Heart right ventricle (tissue), 16 donors: ENCODE data around the gene CYTL1. TPM values are rescaled to one million over a fixed set of nuclear protein-coding genes. Genes with fewer than 3 reads are reported as not detected.

ENCODE experiments used
- ATAC-seq, 8 donors: fragments of 200-7000 bp; cut with Tn5 transposase; one replicate each; pipeline ENCODE4 v1.9.1; 2020; ENCODE audit warnings: mild to moderate bottlenecking in 8 of 8, moderate library complexity in 8 of 8, moderate number of reproducible peaks in 1 of 8
- DNase-seq, 2 donors: peaks; one replicate each; pipeline ENCODE4 v3.0.0-alpha.2; 2020
- H3K27ac ChIP-seq, 10 donors: fragments of 200-600 bp; sonication (generic) in 2 of 10; one replicate each; pipeline versions ENCODE4 v1.5.0 to v1.8.0; 2020 to 2022; ENCODE audit warnings: mild to moderate bottlenecking in 3 of 10
- H3K27me3 ChIP-seq, 7 donors: fragments of 200-600 bp; one replicate each; pipeline ENCODE4 v1.8.0; 2021 to 2022; ENCODE audit warnings: mild to moderate bottlenecking in 2 of 7
- H3K36me3 ChIP-seq, 9 donors: fragments of 200-600 bp; sonication (generic) in 1 of 9; one replicate each; pipeline versions ENCODE4 v1.5.0 to v1.8.0; 2020 to 2022; ENCODE audit warnings: mild to moderate bottlenecking in 2 of 9
- H3K4me1 ChIP-seq, 9 donors: fragments of 200-600 bp; sonication (generic) in 1 of 9; one replicate each; pipeline versions ENCODE4 v1.5.0 to v1.8.0; 2020 to 2022; ENCODE audit warnings: mild to moderate bottlenecking in 4 of 9
- H3K4me3 ChIP-seq, 10 donors: fragments of 200-600 bp; sonication (generic) in 2 of 10; one replicate each; pipeline versions ENCODE4 v1.5.0 to v1.8.0; 2020 to 2022; ENCODE audit warnings: mild to moderate bottlenecking in 7 of 10, moderate library complexity in 2 of 10
- H3K9me3 ChIP-seq, 11 donors: fragments of 200-600 bp in 10 of 11; sonication (generic) in 2 of 11; one replicate each; pipeline versions ENCODE4 v1.5.0 to v1.8.0; 2013 to 2022; ENCODE audit warnings: mild to moderate bottlenecking in 2 of 11, control low read depth in 1 of 11, moderate library complexity in 1 of 11
- WGBS, 2 donors: extraction: QIAGEN DNeasy Blood & Tissue Kit; methylation state at CpG; one replicate each; pipeline ENCODE4 v1.1.7; 2013; ENCODE audit warnings: inconsistent platforms in 1 of 2; 5-methylcytosine and 5-hydroxymethylcytosine counted together
- intact Hi-C, 10 donors: fragments of 100-400 bp; cut with DNase I; formaldehyde crosslinking; loops; one replicate each; pipeline versions ENCODE4 v1.11.1 to v1.14.2; 2022
- polyA plus RNA-seq, 2 donors: library from polyadenylated mRNA; stranded (reverse); fragments of 200-250 nt; gene quantifications; one replicate each; pipeline ENCODE4 v1.2.3, GENCODE V29; 2013
- total RNA-seq, 10 donors: library from RNA; stranded (reverse); fragmentation: NEBNext Ultra II Directional in 3 of 10; extraction: Animal tissue kit (Norgen Biotek cat#: 25700) in 3 of 10; gene quantifications; one replicate each; pipeline versions ENCODE4 v1.2.1 to v1.2.4, GENCODE V29; 2021 to 2023
- TF ChIP-seq, protein P1 (sequence below), 9 donors: fragments of 200-600 bp; sonication (generic) in 2 of 9; IDR thresholded peaks; one replicate each; pipeline versions ENCODE4 v1.5.0 to v1.8.0; 2021 to 2022; ENCODE audit warnings: antibody characterized with exemption in 9 of 9, mild to moderate bottlenecking in 5 of 9, moderate library complexity in 1 of 9
- donor health status: Arrhythmogenic right ventricular cardiomyopathy.
- donor health status: ischemic (EF 13 %, LVEDD 7.1; RV severe dilation, severe dysfunction).
- donor health status: healthy with polysubstance abuse.
- donor health status: DM: no; HTN: yes; CAD: no.
- donor health status: DM: no; HTN: no; CAD: no.
- donor health status: ischemic (EF 25% LVEDD 6.9; RV normal size, moderate dysfunction).
- donor health status: ischemic (EF 25% LVEDD 5.7; RV mildly dilated, moderate dysfunction).
- donor health status: healthy.
- donor health status: DM: yes; HTN: yes; CAD: no.
- donor health status: Ischemic cardiomyopathy.
- donor health status: ischemic (EF 35%, LVEDD 5.7; RV mildly dilated, moderate dysfunction).
- donor health status: nonischemic (EF 11% LVEDD 7.7; RV severe dilation, severe dysfunction).
- donor health status: DM: yes; HTN: yes; CAD: no.
- donor health status: PGD.
- donor health status: ischemic (EF 29% LVEDD 5.4; RV normal size, mild dysfunction).
- donor health status: nonischemic (EF 23%, LVEDD 6.1; RV moderate dilation, normal function).

Gene CYTL1
- total and polyA plus RNA-seq, 12 donors = 0.20 to 0.95 (median 0.40) TPM; not detected in 6

DNA sequence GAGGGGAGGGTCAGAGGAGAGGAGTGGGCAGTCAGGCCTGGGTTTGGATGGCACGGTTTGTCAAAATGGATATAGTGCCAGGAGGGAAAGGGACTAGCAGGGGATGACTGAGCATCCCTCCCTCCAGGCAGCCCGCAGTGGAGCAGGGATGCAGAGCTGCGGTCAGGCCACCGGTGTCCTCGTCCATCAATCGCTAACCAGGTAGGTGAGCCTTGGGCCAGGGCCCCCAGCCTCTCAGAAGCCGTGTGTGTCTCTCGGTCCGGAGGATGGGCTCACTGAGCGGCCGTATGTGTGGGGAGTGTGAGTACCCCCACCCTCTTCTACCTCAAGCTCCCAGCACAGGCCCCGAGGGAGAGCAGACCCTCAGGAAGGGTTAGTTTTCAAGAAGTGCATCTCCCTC lies 538 bp upstream of the CYTL1 start:
- intact Hi-C loops = no loop called here
- TF ChIP-seq, protein P1, sequence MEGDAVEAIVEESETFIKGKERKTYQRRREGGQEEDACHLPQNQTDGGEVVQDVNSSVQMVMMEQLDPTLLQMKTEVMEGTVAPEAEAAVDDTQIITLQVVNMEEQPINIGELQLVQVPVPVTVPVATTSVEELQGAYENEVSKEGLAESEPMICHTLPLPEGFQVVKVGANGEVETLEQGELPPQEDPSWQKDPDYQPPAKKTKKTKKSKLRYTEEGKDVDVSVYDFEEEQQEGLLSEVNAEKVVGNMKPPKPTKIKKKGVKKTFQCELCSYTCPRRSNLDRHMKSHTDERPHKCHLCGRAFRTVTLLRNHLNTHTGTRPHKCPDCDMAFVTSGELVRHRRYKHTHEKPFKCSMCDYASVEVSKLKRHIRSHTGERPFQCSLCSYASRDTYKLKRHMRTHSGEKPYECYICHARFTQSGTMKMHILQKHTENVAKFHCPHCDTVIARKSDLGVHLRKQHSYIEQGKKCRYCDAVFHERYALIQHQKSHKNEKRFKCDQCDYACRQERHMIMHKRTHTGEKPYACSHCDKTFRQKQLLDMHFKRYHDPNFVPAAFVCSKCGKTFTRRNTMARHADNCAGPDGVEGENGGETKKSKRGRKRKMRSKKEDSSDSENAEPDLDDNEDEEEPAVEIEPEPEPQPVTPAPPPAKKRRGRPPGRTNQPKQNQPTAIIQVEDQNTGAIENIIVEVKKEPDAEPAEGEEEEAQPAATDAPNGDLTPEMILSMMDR (IDR thresholded peaks at IDR 0.05) = no peak
- Histone ChIP-seq H3K4me3 (no peak overlapping the region), H3K27me3 (peaks cover 0 to 57% (median 42%) of the 10 kb centered on the region in 7 donors), H3K9me3 (peaks cover 0 to 13% (median 0%) of the 10 kb centered on the region in 11 donors), H3K36me3 (no peaks in the 10 kb centered on the region), H3K4me1 (peaks cover 0 to 16% (median 5%) of the 10 kb centered on the region in 9 donors), H3K27ac (no peak overlapping the region)
- ATAC-seq (peak in 1 of 8 donors; percentile 17), DNase-seq (no peak)
- 63 to 85% methylated on average over 12 of the region's 12 CpGs for WGBS, 2 donors

DNA sequence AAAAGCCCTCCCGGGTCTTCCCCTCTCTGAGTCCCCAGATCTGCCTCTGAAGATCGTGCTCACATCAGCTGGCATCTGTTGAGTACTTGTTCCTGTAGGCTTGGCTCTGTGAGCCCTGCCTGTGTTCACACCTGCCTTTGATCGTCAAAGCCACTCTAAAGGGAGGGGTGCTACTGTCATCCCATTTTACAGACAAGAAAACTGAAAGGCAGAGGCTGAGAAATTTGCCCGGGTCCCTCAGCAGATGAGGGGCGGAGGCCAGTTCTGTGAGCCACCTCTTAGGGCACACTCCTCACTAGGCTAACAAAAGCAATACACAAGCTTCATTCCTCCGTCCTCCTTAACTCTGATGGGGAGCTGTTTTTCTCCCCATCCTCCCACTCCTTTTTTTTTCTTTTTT lies 655 bp downstream of the CYTL1 start:
- H3K9me3 ChIP-seq = peaks cover 0 to 11% (median 0%) of the 10 kb centered on the region in 11 donors
- H3K4me1 ChIP-seq = peaks cover 0 to 12% (median 5%) of the 10 kb centered on the region in 9 donors
- ATAC-seq (no peak), DNase-seq (no peak)
- peaks cover 0 to 65% (median 42%) of the 10 kb centered on the region in 7 donors for H3K27me3 ChIP-seq
- intact Hi-C loops = no loop called here
- H3K27ac ChIP-seq = no peak overlapping the region
- TF ChIP-seq, protein P1 (IDR thresholded peaks at IDR 0.05) = no peak
- H3K36me3 ChIP-seq = no peaks in the 10 kb centered on the region
- no peak overlapping the region for H3K4me3 ChIP-seq
- WGBS, 2 donors = 39 to 45% methylated on average over 6 of the region's 6 CpGs

DNA sequence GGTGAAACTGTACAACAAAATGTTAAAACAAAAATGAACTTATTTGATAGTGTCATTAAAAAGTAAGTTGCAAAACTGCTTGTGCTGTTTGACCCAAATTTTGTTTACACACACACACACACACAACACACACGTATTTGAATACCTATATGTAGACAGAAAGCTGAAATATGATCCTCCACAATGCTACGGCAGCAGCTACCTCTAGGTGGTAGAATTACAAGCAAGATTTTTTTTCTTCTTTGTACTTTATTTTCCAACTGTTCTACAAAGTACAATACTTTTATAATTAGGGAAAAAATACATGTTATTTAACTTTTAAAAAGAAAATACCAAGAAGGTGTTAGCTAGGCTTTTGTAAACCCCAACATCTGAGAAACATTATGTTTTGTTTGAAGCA lies 1.2 kb downstream of the CYTL1 start:
- no peak for DNase-seq
- TF ChIP-seq, protein P1 (IDR thresholded peaks at IDR 0.05) = no peak
- no peak for ATAC-seq
- peaks cover 0 to 6% (median 0%) of the 10 kb centered on the region in 11 donors for H3K9me3 ChIP-seq
- H3K27ac ChIP-seq = no peak overlapping the region
- H3K4me1 ChIP-seq = peaks cover 0 to 12% (median 5%) of the 10 kb centered on the region in 9 donors
- H3K36me3 ChIP-seq = no peaks in the 10 kb centered on the region
- intact Hi-C loops = no loop called here
- no peak overlapping the region for H3K4me3 ChIP-seq
- peaks cover 0 to 68% (median 42%) of the 10 kb centered on the region in 7 donors for H3K27me3 ChIP-seq
- WGBS, 2 donors = 17 to 18% methylated on average over 2 of the region's 2 CpGs

DNA sequence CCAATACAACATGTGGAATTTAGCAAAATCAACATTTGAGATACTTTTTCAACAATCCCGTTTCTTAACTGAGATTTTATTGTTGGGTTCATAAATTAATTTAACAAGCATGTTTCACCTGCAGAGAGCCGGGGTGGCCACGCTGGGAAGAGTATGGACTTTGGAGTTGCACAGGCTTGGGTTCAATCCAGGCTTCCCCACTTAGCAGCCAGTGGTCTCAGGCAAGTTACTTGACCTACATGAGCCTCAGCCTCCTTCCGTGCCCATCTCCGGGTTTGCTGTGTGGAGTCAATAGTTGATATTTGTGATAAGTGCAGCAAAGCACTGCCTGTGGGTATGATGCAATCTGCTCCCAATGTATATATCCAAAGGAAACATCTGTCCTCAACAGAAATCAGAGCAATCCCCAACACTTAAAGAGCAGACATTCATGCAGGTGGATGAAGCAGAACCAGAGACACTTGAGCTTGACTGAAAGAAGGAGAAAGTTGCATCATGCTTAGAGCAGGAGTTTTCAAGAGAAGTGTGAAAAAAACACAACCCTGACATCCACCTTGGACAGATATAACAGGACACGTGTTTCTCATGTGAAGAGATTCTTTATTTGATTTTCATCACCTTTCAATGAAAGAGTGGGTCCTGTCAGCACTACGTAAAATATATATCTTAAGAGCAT lies 5.1 kb downstream of the CYTL1 start:
- H3K4me1 ChIP-seq = peaks cover 0 to 9% (median 2%) of the 10 kb centered on the region in 9 donors
- no peak overlapping the region for H3K27ac ChIP-seq
- no peak for DNase-seq
- no peak for ATAC-seq
- TF ChIP-seq, protein P1 (IDR thresholded peaks at IDR 0.05) = no peak
- H3K36me3 ChIP-seq = no peaks in the 10 kb centered on the region
- no peaks in the 10 kb centered on the region for H3K9me3 ChIP-seq
- peaks cover 0 to 80% (median 56%) of the 10 kb centered on the region in 7 donors for H3K27me3 ChIP-seq
- H3K4me3 ChIP-seq = no peak overlapping the region
- intact Hi-C loops = no loop called here
- 74 to 79% methylated on average over 7 of the region's 7 CpGs for WGBS, 2 donors
